SU-DHL-6 (cell line): Measurements from ENCODE around the gene IL17RD.

Experiments
- H2AFZ ChIP-seq: fragments of 200-600 bp; sonication (generic); 2 replicates; pipeline ENCODE4 v1.6.1; 2014; ENCODE audit warnings: low read depth, mild to moderate bottlenecking, moderate library complexity, mixed read lengths, antibody characterized with exemption, low read length; ENCODE audit not compliant: severe bottlenecking
- H3F3A ChIP-seq: fragments of 200-600 bp; shearing (Covaris generic); 2 replicates; pipeline ENCODE4 v1.6.0; 2016; ENCODE audit warnings: antibody characterized with exemption, mild to moderate bottlenecking; ENCODE audit not compliant: insufficient read depth
- H3K27ac ChIP-seq: fragments of 200-600 bp; sonication (generic); 2 replicates; pipeline ENCODE4 v1.5.1; 2016; ENCODE audit warnings: low read depth, mild to moderate bottlenecking, low read length, moderate library complexity, mixed read lengths
- H3K27me3 ChIP-seq: fragments of 200-600 bp; sonication (generic), shearing (Covaris generic); 2 replicates; pipeline ENCODE4 v1.6.0; 2014; ENCODE audit warnings: mild to moderate bottlenecking, low read length
- H3K36me3 ChIP-seq: fragments of 200-600 bp; sonication (generic); 2 replicates; pipeline ENCODE4 v1.6.1; 2014; ENCODE audit warnings: mild to moderate bottlenecking, low read length, mixed read lengths
- H3K4me2 ChIP-seq: fragments of 300-600, 200-600 bp; shearing (Covaris generic), sonication (generic); 2 replicates; pipeline ENCODE4 v1.6.0; 2014; ENCODE audit warnings: low read length, low read depth, mild to moderate bottlenecking; ENCODE audit not compliant: poor library complexity, severe bottlenecking
- H3K4me3 ChIP-seq: fragments of 200-600 bp; sonication (generic); 2 replicates; pipeline ENCODE4 v1.5.1; 2014; ENCODE audit warnings: antibody characterized with exemption, low read length, mild to moderate bottlenecking, mixed read lengths; ENCODE audit not compliant: insufficient read depth, poor library complexity, severe bottlenecking
- H3K79me2 ChIP-seq: fragments of 200-600 bp; sonication (generic); 2 replicates; pipeline ENCODE4 v1.6.1; 2014; ENCODE audit warnings: mild to moderate bottlenecking, low read length, moderate library complexity; ENCODE audit not compliant: insufficient read depth
- H3K9ac ChIP-seq: fragments of 200-600 bp; sonication (generic); 2 replicates; pipeline ENCODE4 v1.7.0; 2014; ENCODE audit warnings: mild to moderate bottlenecking, low read length
- H3K9me2 ChIP-seq: fragments of 200-600 bp; sonication (generic); replicated peaks from 2 replicates; pipeline ENCODE4 v1.6.1; 2014; ENCODE audit warnings: low read length; ENCODE audit not compliant: insufficient read depth
- H3K9me3 ChIP-seq: fragments of 200-600 bp; sonication (generic); 2 replicates; pipeline ENCODE4 v1.6.1; 2014; ENCODE audit warnings: low read length, mixed read lengths; ENCODE audit not compliant: insufficient read depth
- H4K20me1 ChIP-seq: fragments of 200-600 bp; sonication (generic); 2 replicates; pipeline ENCODE4 v1.6.1; 2014; ENCODE audit warnings: low read depth, mild to moderate bottlenecking, antibody characterized with exemption, low read length, moderate library complexity, mixed read lengths
- CTCF ChIP-seq: fragments of 200-600 bp; sonication (generic); IDR thresholded peaks from one replicate; pipeline ENCODE4 v1.5.1; 2017; ENCODE audit warnings: antibody characterized with exemption, mild to moderate bottlenecking, low read length, moderate library complexity; ENCODE audit not compliant: insufficient read depth, poor library complexity, severe bottlenecking
- EZH2phosphoT487 ChIP-seq: fragments of 200-600 bp; sonication (generic), shearing (Covaris generic); conservative IDR thresholded peaks from 2 replicates; pipeline ENCODE4 v1.6.1; 2018; ENCODE audit warnings: mild to moderate bottlenecking, antibody characterized with exemption, low read length, moderate library complexity, mixed read lengths

The IL17RD gene

GRCh38 chr3:57069503-57069902 lies 95.7 kb downstream of the IL17RD start:
- Histone ChIP-seq H3K79me2 (no peaks in the 10 kb centered on the region), H3K27ac (no peak overlapping the region), H3K9me3 (no peaks in the 10 kb centered on the region), H3K36me3 (no peaks in the 10 kb centered on the region), H3K4me3 (no peak overlapping the region), H3F3A (no peaks in the 10 kb centered on the region), H3K4me2 (no peak overlapping the region), H2AFZ (no peak overlapping the region), H4K20me1 (no peaks in the 10 kb centered on the region), H3K9ac (no peak overlapping the region), H3K27me3 (no peaks in the 10 kb centered on the region), H3K9me2 (no peaks in the 10 kb centered on the region)
- TF ChIP-seq CTCF (no peak), EZH2phosphoT487 (no peak)

- no peaks in the 10 kb centered on the region for H3K9me3 ChIP-seq
- no peaks in the 10 kb centered on the region for H3K36me3 ChIP-seq
- H3F3A ChIP-seq, result no peaks in the 10 kb centered on the region
- H3K27ac ChIP-seq, result no peak overlapping the region
- H3K4me3 ChIP-seq, result no peak overlapping the region
- no peak for TF ChIP-seq CTCF
- no peak for TF ChIP-seq EZH2phosphoT487
- no peaks in the 10 kb centered on the region for H4K20me1 ChIP-seq
- H3K4me2 ChIP-seq, result peak overlapping the region; percentile 30
- no peaks in the 10 kb centered on the region for H3K9me2 ChIP-seq
- no peaks in the 10 kb centered on the region for H3K27me3 ChIP-seq
- H2AFZ ChIP-seq, result no peak overlapping the region
- no peak overlapping the region for H3K9ac ChIP-seq
- no peaks in the 10 kb centered on the region for H3K79me2 ChIP-seq
These were observed 96.6 kb downstream of the IL17RD start for GRCh38 chr3:57068437-57069089.

GRCh38 chr3:57066471-57066870 lies 98.7 kb downstream of the IL17RD start:
- H3K4me3 ChIP-seq, result no peak overlapping the region
- no peak overlapping the region for H2AFZ ChIP-seq
- no peak overlapping the region for H3K4me2 ChIP-seq
- H3K79me2 ChIP-seq, result no peaks in the 10 kb centered on the region
- H3K27me3 ChIP-seq, result no peaks in the 10 kb centered on the region
- no peak overlapping the region for H3K27ac ChIP-seq
- no peaks in the 10 kb centered on the region for H3K9me3 ChIP-seq
- H3K36me3 ChIP-seq, result no peaks in the 10 kb centered on the region
- no peaks in the 10 kb centered on the region for H4K20me1 ChIP-seq
- no peaks in the 10 kb centered on the region for H3F3A ChIP-seq
- no peaks in the 10 kb centered on the region for H3K9me2 ChIP-seq
- H3K9ac ChIP-seq, result no peak overlapping the region
- TF ChIP-seq EZH2phosphoT487 (no peak), CTCF (no peak)
